SK-N-SH (cell line): ENCODE measurements around the gene ADORA2A. TPM values are rescaled to one million over a fixed set of nuclear protein-coding genes. Genes with fewer than 3 reads are reported as not detected.

ENCODE experiments used
- CTCF ChIA-PET: fragments of 300-600, 350-600 bp; formaldehyde crosslinking; extraction: SDS; loops from one replicate; lab custom pipeline; 2021; lab: Yijun Ruan, JAX
- POLR2A ChIA-PET: fragments of 350-600 bp; sonication (Branson Sonifier 250); formaldehyde crosslinking; extraction: SDS; loops from one replicate; lab custom pipeline; 2020; ENCODE audit warnings: antibody characterized with exemption, inconsistent platforms; lab: Yijun Ruan, JAX
- DNase-seq: peaks from one replicate; pipeline ENCODE4 v3.0.0; 2012
- H2AFZ ChIP-seq: fragments of 200-600 bp; sonication (generic); 2 replicates; pipeline ENCODE4 v1.8.1; 2016; ENCODE audit warnings: antibody characterized with exemption, mild to moderate bottlenecking, low read depth
- H3F3A ChIP-seq: fragments of 200-600 bp; sonication (generic); replicated peaks from 2 replicates; pipeline ENCODE3; 2016; ENCODE audit warnings: antibody characterized with exemption, mild to moderate bottlenecking; ENCODE audit not compliant: insufficient read depth
- H3K27ac ChIP-seq, 2 experiments: fragments of 200-500 bp in 1 of 2; fragments of 200-600 bp in 1 of 2; sonication (Bioruptor generic) in 1 of 2; sonication (generic), shearing (Covaris generic) in 1 of 2; 2 replicates each; pipeline versions ENCODE4 v1.5.1 to v1.6.1; 2014 to 2016; ENCODE audit warnings: low read depth in 2 of 2, inconsistent platforms in 1 of 2, low read length in 1 of 2, mild to moderate bottlenecking in 1 of 2, mixed read lengths in 1 of 2
- H3K27me3 ChIP-seq: fragments of 200-600 bp; sonication (generic), shearing (Covaris generic); 2 replicates; pipeline ENCODE4 v1.6.1; 2016; ENCODE audit warnings: mixed run types; ENCODE audit not compliant: insufficient read depth
- H3K36me3 ChIP-seq, 2 experiments: fragments of 200-500 bp in 1 of 2; fragments of 200-600 bp in 1 of 2; sonication (Bioruptor generic) in 1 of 2; sonication (generic) in 1 of 2; replicated peaks in 1 of 2; 2 replicates each; pipeline versions ENCODE3 to v1.5.1; 2014 to 2016; ENCODE audit warnings: low read length in 1 of 2, mild to moderate bottlenecking in 1 of 2; ENCODE audit not compliant: insufficient read depth in 2 of 2, control insufficient read depth in 1 of 2
- H3K4me1 ChIP-seq, 2 experiments: fragments of 200-500 bp in 1 of 2; fragments of 200-600 bp in 1 of 2; sonication (Bioruptor generic) in 1 of 2; sonication (generic), shearing (Covaris generic) in 1 of 2; 2 replicates each; pipeline versions ENCODE4 v1.5.1 to v1.6.1; 2014 to 2016; ENCODE audit warnings: low read depth in 1 of 2, low read length in 1 of 2, mixed run types in 1 of 2; ENCODE audit not compliant: insufficient read depth in 2 of 2, control insufficient read depth in 1 of 2
- H3K4me2 ChIP-seq: fragments of 200-600 bp; sonication (generic), shearing (Covaris generic); 2 replicates; pipeline ENCODE4 v1.6.1; 2017; ENCODE audit warnings: mixed run types
- H3K4me3 ChIP-seq, 2 experiments: fragments of 200-500 bp in 1 of 2; fragments of 200-600 bp in 1 of 2; sonication (Bioruptor generic) in 1 of 2; sonication (generic), shearing (Covaris generic) in 1 of 2; 2 replicates each; pipeline versions ENCODE4 v1.5.1 to v1.8.1; 2014 to 2016; ENCODE audit warnings: low read depth in 2 of 2, inconsistent platforms in 1 of 2, low read length in 1 of 2, mild to moderate bottlenecking in 1 of 2, mixed read lengths in 1 of 2, moderate library complexity in 1 of 2
- H3K79me2 ChIP-seq: fragments of 200-600 bp; sonication (generic); 2 replicates; pipeline ENCODE4 v1.8.1; 2017; ENCODE audit warnings: mild to moderate bottlenecking; ENCODE audit not compliant: insufficient read depth
- H3K9ac ChIP-seq: fragments of 200-600 bp; sonication (generic); 2 replicates; pipeline ENCODE4 v1.6.1; 2017; ENCODE audit warnings: mixed run types
- H3K9me2 ChIP-seq: fragments of 200-600 bp; sonication (generic); 2 replicates; pipeline ENCODE4 v1.6.1; 2017; ENCODE audit warnings: mixed run types
- H3K9me3 ChIP-seq: fragments of 200-600 bp; sonication (generic); 2 replicates; pipeline ENCODE4 v1.6.1; 2017; ENCODE audit warnings: mixed run types, mild to moderate bottlenecking, moderate library complexity
- H4K20me1 ChIP-seq: fragments of 200-600 bp; sonication (generic); 2 replicates; pipeline ENCODE4 v1.6.1; 2017; ENCODE audit warnings: mild to moderate bottlenecking, mixed run types; ENCODE audit not compliant: insufficient read depth
- CHD2 ChIP-seq: fragments of 150-350 bp; IDR thresholded peaks from 2 replicates; pipeline ENCODE4 v1.6.1; 2018; ENCODE audit warnings: low read length; ENCODE audit not compliant: partially characterized antibody
- ELF1 ChIP-seq: IDR thresholded peaks from 2 replicates; pipeline ENCODE4 v1.4.0; 2012
- EP300 ChIP-seq, 2 experiments: IDR thresholded peaks; 2 replicates each; pipeline versions ENCODE4 v1.4.0 to v1.6.1; 2012; ENCODE audit warnings: borderline replicate concordance in 1 of 2, low read depth in 1 of 2, low read length in 1 of 2
- FOSL2 ChIP-seq: IDR thresholded peaks from 2 replicates; pipeline ENCODE4 v1.4.0; 2012; ENCODE audit warnings: low read depth, mild to moderate bottlenecking, moderate library complexity, borderline replicate concordance
- FOXJ3 ChIP-seq: sonication (generic); formaldehyde crosslinking; IDR thresholded peaks from 2 replicates; pipeline ENCODE4 v1.5.1; 2020; ENCODE audit warnings: mild to moderate bottlenecking, missing genetic modification reagents
- FOXM1 ChIP-seq: IDR thresholded peaks from 2 replicates; pipeline ENCODE4 v1.4.0; 2012; ENCODE audit warnings: low read depth, mild to moderate bottlenecking
- GATA2 ChIP-seq: sonication (generic); formaldehyde crosslinking; IDR thresholded peaks from 2 replicates; pipeline ENCODE4 v1.5.0; 2020; ENCODE audit warnings: mild to moderate bottlenecking, missing genetic modification reagents
- MAX ChIP-seq: IDR thresholded peaks from 2 replicates; pipeline ENCODE4 v1.4.0; 2012; ENCODE audit warnings: low read depth
- NRF1 ChIP-seq: IDR thresholded peaks from 2 replicates; pipeline ENCODE4 v1.6.1; 2012; ENCODE audit warnings: low read depth, mild to moderate bottlenecking, low read length
- PBX3 ChIP-seq: IDR thresholded peaks from 2 replicates; pipeline ENCODE4; 2012
- RCOR1 ChIP-seq: fragments of 150-350 bp; IDR thresholded peaks from 2 replicates; pipeline ENCODE4 v1.6.1; 2017; ENCODE audit warnings: antibody characterized with exemption, low read length
- RFX5 ChIP-seq: IDR thresholded peaks from 2 replicates; pipeline ENCODE4 v1.6.1; 2012; ENCODE audit warnings: mild to moderate bottlenecking, improper control_type of control experiment, low read length
- RXRA ChIP-seq: IDR thresholded peaks from 2 replicates; pipeline ENCODE4 v1.4.0; 2012; ENCODE audit warnings: low read depth, mild to moderate bottlenecking, borderline replicate concordance
- SMC3 ChIP-seq: IDR thresholded peaks from 2 replicates; pipeline ENCODE4 v1.6.1; 2012; ENCODE audit warnings: low read depth, low read length, improper control_type of control experiment
- TAF1 ChIP-seq: IDR thresholded peaks from 2 replicates; pipeline ENCODE4 v1.6.1; 2012; ENCODE audit warnings: low read depth, mild to moderate bottlenecking, low read length, moderate library complexity, borderline replicate concordance
- TEAD4 ChIP-seq: IDR thresholded peaks from 2 replicates; pipeline ENCODE4 v1.4.0; 2012; ENCODE audit warnings: mild to moderate bottlenecking, borderline replicate concordance; ENCODE audit not compliant: insufficient read depth
- ZBTB33 ChIP-seq: IDR thresholded peaks from 2 replicates; pipeline ENCODE4 v1.4.0; 2012; ENCODE audit warnings: low read depth, borderline replicate concordance
- WGBS: methylation state at CpG from one replicate; pipeline ENCODE4 v1.1.6; 2017; ENCODE audit warnings: low lambda C conversion rate; 5-methylcytosine and 5-hydroxymethylcytosine counted together
- polyA plus RNA-seq, 3 experiments: library from polyadenylated mRNA; depleted of rRNA; stranded (reverse); fragments of >200 nt; gene quantifications; 2 replicates each; pipeline ENCODE4 v1.2.3, GENCODE V29; 2012
- TF ChIP-seq, protein P1 (sequence below): fragments of 200-600 bp; sonication (generic); IDR thresholded peaks from 2 replicates; pipeline ENCODE4 v1.6.1; 2017; ENCODE audit warnings: antibody characterized with exemption, mild to moderate bottlenecking, moderate library complexity
- TF ChIP-seq, protein P2 (sequence below): IDR thresholded peaks from 2 replicates; pipeline ENCODE4 v1.6.1; 2012; ENCODE audit warnings: mild to moderate bottlenecking, low read depth, low read length, moderate library complexity

The ADORA2A gene
- polyA plus RNA-seq, 1 of the 3 experiments (the other 2 are of a cell fraction): 9.3 TPM

DNA sequence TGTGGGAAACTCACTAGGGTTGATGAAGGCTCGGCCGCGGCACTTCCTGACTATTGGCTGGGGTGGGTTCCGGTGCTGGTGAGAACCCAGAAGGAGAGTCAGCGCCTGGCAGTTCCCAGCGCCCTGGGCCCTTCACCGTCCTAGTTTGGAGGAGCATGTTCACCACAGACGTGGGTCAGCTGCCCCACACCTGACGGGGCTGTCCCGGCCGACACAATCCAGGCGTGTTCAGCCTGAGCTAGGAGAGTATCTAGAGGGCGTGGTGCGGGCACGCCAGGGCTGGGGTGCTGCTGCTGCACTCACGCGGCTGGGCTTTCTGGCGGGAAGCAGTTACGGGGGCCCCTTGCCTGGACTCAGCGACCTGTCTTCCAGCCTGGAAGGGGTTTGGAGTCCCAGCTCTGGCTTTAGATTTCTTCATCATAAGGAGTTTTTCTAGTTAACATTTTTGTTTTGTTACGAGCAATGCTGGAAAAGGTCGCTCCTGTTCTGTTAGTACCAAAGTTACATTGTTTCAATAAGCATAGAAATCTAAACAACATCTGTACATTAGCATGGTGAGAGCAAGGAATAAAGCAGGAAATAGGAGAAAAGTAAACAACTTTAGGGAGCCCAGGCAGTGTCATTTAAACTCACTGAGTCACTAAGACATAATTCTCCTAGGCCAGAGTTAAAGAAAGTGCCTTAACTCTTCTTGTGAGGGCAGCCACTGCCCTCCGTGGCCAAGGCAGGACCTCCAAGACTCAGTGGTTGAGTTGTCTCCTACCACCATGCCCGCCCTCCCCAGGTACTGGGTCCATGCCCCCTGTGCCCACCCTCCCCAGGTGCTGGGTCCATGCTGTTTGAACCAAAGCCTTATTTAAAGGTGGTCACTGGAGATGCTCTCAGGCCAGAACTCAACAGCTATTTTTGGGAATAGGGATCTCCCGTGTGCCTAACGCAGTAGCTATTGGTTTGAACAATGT lies 12.1 kb upstream of the ADORA2A start:
- H3K4me3 ChIP-seq: no peak overlapping the region
- CTCF ChIA-PET: interaction anchor here (1.3 to 3.2 kb wide), 7 partner anchors 12 to 111 kb away, joined by 3 to 11 read pairs (median 8); no protein-coding TSS in a partner anchor
- no peaks in the 10 kb centered on the region for H3K27me3 ChIP-seq
- no peak overlapping the region for H3K9ac ChIP-seq
- H3K79me2 ChIP-seq: no peaks in the 10 kb centered on the region; the same call in 1 of the 2 replicates
- TF ChIP-seq FOXM1: no peak
- no peak for TF ChIP-seq PBX3
- TF ChIP-seq, protein P1, sequence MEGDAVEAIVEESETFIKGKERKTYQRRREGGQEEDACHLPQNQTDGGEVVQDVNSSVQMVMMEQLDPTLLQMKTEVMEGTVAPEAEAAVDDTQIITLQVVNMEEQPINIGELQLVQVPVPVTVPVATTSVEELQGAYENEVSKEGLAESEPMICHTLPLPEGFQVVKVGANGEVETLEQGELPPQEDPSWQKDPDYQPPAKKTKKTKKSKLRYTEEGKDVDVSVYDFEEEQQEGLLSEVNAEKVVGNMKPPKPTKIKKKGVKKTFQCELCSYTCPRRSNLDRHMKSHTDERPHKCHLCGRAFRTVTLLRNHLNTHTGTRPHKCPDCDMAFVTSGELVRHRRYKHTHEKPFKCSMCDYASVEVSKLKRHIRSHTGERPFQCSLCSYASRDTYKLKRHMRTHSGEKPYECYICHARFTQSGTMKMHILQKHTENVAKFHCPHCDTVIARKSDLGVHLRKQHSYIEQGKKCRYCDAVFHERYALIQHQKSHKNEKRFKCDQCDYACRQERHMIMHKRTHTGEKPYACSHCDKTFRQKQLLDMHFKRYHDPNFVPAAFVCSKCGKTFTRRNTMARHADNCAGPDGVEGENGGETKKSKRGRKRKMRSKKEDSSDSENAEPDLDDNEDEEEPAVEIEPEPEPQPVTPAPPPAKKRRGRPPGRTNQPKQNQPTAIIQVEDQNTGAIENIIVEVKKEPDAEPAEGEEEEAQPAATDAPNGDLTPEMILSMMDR: no peak
- no peak for TF ChIP-seq RCOR1
- TF ChIP-seq SMC3: no peak
- TF ChIP-seq, protein P2, sequence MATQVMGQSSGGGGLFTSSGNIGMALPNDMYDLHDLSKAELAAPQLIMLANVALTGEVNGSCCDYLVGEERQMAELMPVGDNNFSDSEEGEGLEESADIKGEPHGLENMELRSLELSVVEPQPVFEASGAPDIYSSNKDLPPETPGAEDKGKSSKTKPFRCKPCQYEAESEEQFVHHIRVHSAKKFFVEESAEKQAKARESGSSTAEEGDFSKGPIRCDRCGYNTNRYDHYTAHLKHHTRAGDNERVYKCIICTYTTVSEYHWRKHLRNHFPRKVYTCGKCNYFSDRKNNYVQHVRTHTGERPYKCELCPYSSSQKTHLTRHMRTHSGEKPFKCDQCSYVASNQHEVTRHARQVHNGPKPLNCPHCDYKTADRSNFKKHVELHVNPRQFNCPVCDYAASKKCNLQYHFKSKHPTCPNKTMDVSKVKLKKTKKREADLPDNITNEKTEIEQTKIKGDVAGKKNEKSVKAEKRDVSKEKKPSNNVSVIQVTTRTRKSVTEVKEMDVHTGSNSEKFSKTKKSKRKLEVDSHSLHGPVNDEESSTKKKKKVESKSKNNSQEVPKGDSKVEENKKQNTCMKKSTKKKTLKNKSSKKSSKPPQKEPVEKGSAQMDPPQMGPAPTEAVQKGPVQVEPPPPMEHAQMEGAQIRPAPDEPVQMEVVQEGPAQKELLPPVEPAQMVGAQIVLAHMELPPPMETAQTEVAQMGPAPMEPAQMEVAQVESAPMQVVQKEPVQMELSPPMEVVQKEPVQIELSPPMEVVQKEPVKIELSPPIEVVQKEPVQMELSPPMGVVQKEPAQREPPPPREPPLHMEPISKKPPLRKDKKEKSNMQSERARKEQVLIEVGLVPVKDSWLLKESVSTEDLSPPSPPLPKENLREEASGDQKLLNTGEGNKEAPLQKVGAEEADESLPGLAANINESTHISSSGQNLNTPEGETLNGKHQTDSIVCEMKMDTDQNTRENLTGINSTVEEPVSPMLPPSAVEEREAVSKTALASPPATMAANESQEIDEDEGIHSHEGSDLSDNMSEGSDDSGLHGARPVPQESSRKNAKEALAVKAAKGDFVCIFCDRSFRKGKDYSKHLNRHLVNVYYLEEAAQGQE: no peak
- no peak for TF ChIP-seq EP300 (IDR thresholded peaks at IDR 0.05; ENCODE audit: borderline replicate concordance in 1 of 2, low read depth in 1 of 2, low read length in 1 of 2)
- TF ChIP-seq FOSL2: no peak
- TF ChIP-seq TEAD4: no peak
- TF ChIP-seq RXRA: no peak
- no peak for TF ChIP-seq FOXJ3
- no peak for TF ChIP-seq CHD2
- TF ChIP-seq ELF1: no peak
- no peak for TF ChIP-seq MAX
- no peak for TF ChIP-seq TAF1
- no peak for TF ChIP-seq ZBTB33
- no peak for TF ChIP-seq NRF1
- no peak for TF ChIP-seq GATA2 (CRISPR knock-in tag)
- TF ChIP-seq RFX5: no peak
- no peaks in the 10 kb centered on the region for H3K9me2 ChIP-seq
- no peak overlapping the region for H2AFZ ChIP-seq
- H3K4me2 ChIP-seq: no peak overlapping the region
- H3F3A ChIP-seq: peaks cover 4% of the 10 kb centered on the region
- no peaks in the 10 kb centered on the region for H3K9me3 ChIP-seq
- peak; percentile 25 for DNase-seq
- POLR2A ChIA-PET: interaction anchor here (0.9 to 2.3 kb wide), 5 partner anchors 8 to 89 kb away, joined by 4 to 13 read pairs (median 6); no protein-coding TSS in a partner anchor
- WGBS: 94% methylated on average over 14 of the region's 26 CpGs
- H3K4me1 ChIP-seq: peaks cover 0 to 58% of the 10 kb centered on the region in 2 experiments; a peak in 2 of 4 replicates
- peak overlapping the region in 1 of 2 experiments; percentile 97; a peak in 2 of 4 replicates for H3K27ac ChIP-seq
- H4K20me1 ChIP-seq: peaks cover 5% of the 10 kb centered on the region
- H3K36me3 ChIP-seq: peaks cover 13 to 56% of the 10 kb centered on the region in 2 experiments
